SU-DHL-6 (cell line): ENCODE results near the gene ATP1A3.
A peak's percentile ranks its signal among the peaks of the same experiment; 100 is the strongest.

ENCODE experiments used
- CTCF ChIP-seq: fragments of 200-600 bp; sonication (generic); IDR thresholded peaks from one replicate; pipeline ENCODE4 v1.5.1; 2017; ENCODE audit warnings: antibody characterized with exemption, mild to moderate bottlenecking, low read length, moderate library complexity; ENCODE audit not compliant: insufficient read depth, poor library complexity, severe bottlenecking
- EZH2phosphoT487 ChIP-seq: fragments of 200-600 bp; sonication (generic), shearing (Covaris generic); conservative IDR thresholded peaks from 2 replicates; pipeline ENCODE4 v1.6.1; 2018; ENCODE audit warnings: mild to moderate bottlenecking, antibody characterized with exemption, low read length, moderate library complexity, mixed read lengths

- peak; percentile 97 for TF ChIP-seq CTCF
- TF ChIP-seq EZH2phosphoT487, result no peak
These were observed 59.1 kb downstream of the ATP1A3 start for GRCh38 chr19:41934849-41935374.
